T-helper 2 cell treated with Interferon-gamma antibody and Interleukin-4, amounts not matched to agents 5 μg/mL and 100 μg/mL, for 36 hours (primary cell): ENCODE data around the gene HRC.

Experiments used
- DNase-seq: peaks from one replicate; pipeline ENCODE4 v3.0.0; 2021; ENCODE audit warnings: low spot score
- H3K27ac Mint-ChIP-seq: one replicate; pipeline ENCODE4 v1.8.0; 2021; ENCODE audit warnings: mild to moderate bottlenecking, mixed read lengths
- H3K27me3 Mint-ChIP-seq: one replicate; pipeline ENCODE4 v1.8.0; 2021; ENCODE audit warnings: low read depth, mixed read lengths
- H3K36me3 Mint-ChIP-seq: one replicate; pipeline ENCODE4 v1.8.0; 2021; ENCODE audit warnings: low read depth, mixed read lengths
- H3K4me1 Mint-ChIP-seq: one replicate; pipeline ENCODE4 v1.8.0; 2021; ENCODE audit warnings: low read depth, mixed read lengths
- H3K4me3 Mint-ChIP-seq: one replicate; pipeline ENCODE4 v1.8.0; 2022; ENCODE audit warnings: mild to moderate bottlenecking, moderate library complexity, mixed read lengths
- H3K9me3 Mint-ChIP-seq: one replicate; pipeline ENCODE4 v1.8.0; 2021; ENCODE audit warnings: mixed read lengths

HRC gene

DNA sequence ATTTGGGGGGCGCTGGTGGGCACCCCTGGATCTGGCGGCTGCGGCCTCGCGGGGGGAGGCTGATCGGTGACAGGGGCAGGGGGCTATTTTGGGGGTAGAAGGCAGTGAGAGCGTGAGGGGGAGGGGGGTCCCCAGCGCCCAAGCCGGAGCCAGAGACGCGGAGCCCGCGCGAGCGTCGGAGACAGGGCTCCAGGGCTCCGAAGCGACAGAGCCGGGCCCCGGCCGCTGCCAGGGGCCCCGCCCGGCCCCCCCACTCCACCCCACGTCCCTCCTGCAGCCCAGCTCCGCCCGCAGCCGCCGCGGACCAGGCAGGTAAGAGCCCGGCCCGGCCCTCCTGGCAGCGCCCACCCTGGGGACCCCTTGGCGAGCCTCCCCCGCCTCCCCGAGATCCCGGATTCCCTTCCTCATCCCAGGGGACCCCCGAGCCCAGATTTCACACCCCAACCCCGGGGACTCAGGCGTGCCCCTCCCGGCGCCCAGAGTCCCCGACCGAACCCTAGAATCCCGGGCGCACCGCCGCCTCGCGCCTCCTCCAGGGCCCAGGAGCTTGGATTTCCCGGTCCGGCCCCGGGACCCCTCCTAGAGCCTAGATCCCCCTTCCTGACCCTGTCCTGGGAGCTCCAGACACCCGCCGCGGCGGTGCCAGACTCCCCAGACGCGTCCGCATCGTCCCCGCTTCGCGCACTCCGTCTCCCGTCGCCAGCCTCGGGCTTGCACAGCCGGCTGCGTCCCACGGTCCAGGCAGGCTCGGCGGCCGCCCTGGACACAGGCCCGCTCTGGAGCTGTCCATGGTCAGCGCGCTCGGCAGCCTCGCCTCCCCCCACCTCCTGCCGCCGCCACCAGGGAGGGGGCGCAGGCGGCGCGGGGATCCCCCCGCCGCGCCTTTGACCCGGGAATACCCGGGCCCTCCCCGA lies 35.5 kb downstream of the HRC start, which contains the start of gene PPFIA3:
PPFIA3 (plus strand) TSS at position 134 of the 914 bp plus-strand sequence. CDS start 8,330 bp downstream, outside the sequence.
- H3K9me3 Mint-ChIP-seq, result no peaks in the 10 kb centered on the region
- peaks cover 27% of the 10 kb centered on the region for H3K27me3 Mint-ChIP-seq
- H3K4me1 Mint-ChIP-seq, result peaks cover 26% of the 10 kb centered on the region
- peaks cover 2% of the 10 kb centered on the region for H3K36me3 Mint-ChIP-seq
- DNase-seq, result no peak
- H3K27ac Mint-ChIP-seq, result peak within 1 kb of the TSS; percentile 86
- H3K4me3 Mint-ChIP-seq, result peak within 1 kb of the TSS; percentile 90

DNA sequence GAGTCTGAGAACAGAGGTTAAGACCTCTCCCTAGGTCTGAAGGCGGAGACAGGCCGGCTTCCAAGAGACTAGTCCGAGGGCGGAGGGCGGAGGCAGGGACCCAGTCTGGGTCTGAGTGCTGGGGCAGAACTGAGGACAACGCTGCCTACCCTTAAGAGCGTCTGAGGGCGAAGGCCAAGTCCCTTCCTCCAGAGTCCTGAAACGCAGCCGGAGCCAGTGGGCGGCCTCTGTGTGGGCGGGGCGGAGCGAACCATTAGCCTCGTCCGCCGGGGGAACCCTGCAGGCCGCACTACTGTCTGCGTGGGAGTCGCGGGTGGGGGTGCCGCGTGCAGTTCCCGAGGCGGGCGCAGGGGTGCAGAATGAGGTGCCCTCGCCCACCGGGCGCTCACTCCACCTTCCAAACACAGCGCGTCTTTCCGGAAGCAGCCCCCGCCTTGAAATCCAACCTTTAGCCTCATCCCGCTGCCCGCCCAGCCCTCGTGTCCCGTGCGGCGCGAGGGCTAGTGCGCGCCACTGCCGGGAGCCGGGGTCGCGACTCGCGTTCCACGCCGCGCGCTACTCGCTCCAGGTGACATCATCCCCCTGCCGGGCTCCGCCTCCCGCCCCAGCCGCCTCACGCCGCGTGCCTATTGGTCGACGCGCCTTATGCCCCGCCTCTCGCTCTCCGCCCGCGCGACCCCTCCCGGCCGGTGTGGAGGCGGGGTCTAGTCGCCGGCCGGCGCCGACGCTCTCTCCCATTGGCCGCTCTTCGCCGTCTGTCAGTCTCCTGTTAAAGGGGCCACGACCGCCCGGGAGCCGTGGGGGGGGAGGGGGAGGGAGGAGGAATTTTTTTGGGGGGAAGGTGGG lies 36.4 kb downstream of the HRC start, which contains the start of gene C19orf73:
C19orf73 (minus strand) TSS at position 579 of the 846 bp plus-strand sequence; CDS start at position 458, 121 bp downstream.
- peak within 1 kb of the TSS; percentile 86 for H3K27ac Mint-ChIP-seq
- H3K36me3 Mint-ChIP-seq, result peaks cover 2% of the 10 kb centered on the region
- H3K4me1 Mint-ChIP-seq, result peaks cover 29% of the 10 kb centered on the region
- H3K9me3 Mint-ChIP-seq, result no peaks in the 10 kb centered on the region
- peak; percentile 94 for DNase-seq
- H3K27me3 Mint-ChIP-seq, result peaks cover 24% of the 10 kb centered on the region
- peak within 1 kb of the TSS; percentile 90 for H3K4me3 Mint-ChIP-seq

GRCh38 chr19:49117677-49118564 lies 37.3 kb downstream of the HRC start:
- Mint-ChIP-seq H3K36me3 (peaks cover 2% of the 10 kb centered on the region), H3K4me3 (peak overlapping the region; percentile 90), H3K4me1 (peaks cover 33% of the 10 kb centered on the region), H3K27me3 (peaks cover 17% of the 10 kb centered on the region), H3K27ac (peak overlapping the region; percentile 86), H3K9me3 (no peaks in the 10 kb centered on the region)
- no peak for DNase-seq

- Mint-ChIP-seq H3K27ac (no peak overlapping the region), H3K36me3 (peaks cover 2% of the 10 kb centered on the region), H3K27me3 (peaks cover 13% of the 10 kb centered on the region), H3K9me3 (no peaks in the 10 kb centered on the region), H3K4me1 (peaks cover 35% of the 10 kb centered on the region), H3K4me3 (peak overlapping the region; percentile 90)
- DNase-seq, result no peak
These were observed 38.7 kb downstream of the HRC start for GRCh38 chr19:49116544-49116943.

- H3K4me3 Mint-ChIP-seq, result peak overlapping the region; percentile 73
- peak; percentile 50 for DNase-seq
- H3K27me3 Mint-ChIP-seq, result peaks cover 2% of the 10 kb centered on the region
- H3K36me3 Mint-ChIP-seq, result no peaks in the 10 kb centered on the region
- no peaks in the 10 kb centered on the region for H3K9me3 Mint-ChIP-seq
- no peak overlapping the region for H3K27ac Mint-ChIP-seq
- peaks cover 29% of the 10 kb centered on the region for H3K4me1 Mint-ChIP-seq
These were observed 40.4 kb downstream of the HRC start for GRCh38 chr19:49114630-49115363.

DNA sequence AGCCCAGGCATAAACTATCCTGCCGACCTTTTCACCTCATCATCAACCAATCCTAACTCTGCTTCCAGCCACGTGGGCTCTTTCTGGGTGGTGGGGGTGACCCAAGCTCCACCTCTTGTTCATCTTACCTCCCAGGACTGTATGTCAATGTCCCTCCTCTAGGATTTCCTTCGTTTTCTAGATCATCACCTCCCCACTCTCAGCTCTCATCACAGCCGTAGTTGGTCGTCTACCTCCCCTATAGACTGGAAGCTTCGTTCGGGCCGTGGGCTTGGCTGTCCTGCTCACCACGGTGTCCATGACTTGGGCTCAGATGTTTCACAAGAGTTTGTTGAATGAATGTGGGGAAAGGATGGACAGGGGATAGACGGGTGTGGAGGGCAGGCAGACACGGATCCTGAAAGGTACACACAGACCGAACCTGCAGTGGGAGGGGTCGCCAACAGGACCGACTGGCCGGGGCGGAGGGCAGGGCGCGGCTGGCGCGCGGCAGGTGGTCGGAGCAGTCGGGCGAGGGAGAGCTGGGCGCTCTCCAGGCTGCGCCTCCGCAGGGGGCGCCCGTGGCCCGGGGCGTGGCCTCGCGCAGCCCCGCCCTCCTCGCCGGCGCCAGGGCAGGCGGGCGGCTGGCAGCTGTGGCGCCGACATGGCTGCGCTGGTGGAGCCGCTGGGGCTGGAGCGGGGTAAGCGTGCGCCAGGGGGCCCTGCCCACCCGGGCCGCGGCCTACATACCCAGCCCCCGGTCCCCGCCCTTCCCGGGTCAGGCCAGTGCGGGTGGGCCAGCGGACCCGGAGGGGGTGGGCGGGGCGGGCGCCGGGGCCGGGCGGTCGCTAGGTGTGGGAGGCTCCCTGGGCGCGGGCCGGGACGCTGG lies 41.2 kb downstream of the HRC start, which contains the start of gene LIN7B:
LIN7B (plus strand) TSS at position 609 of the 868 bp plus-strand sequence; CDS start at position 644, 35 bp downstream.
- H3K4me1 Mint-ChIP-seq, result peaks cover 29% of the 10 kb centered on the region
- H3K36me3 Mint-ChIP-seq, result peaks cover 5% of the 10 kb centered on the region
- no peaks in the 10 kb centered on the region for H3K9me3 Mint-ChIP-seq
- no peaks in the 10 kb centered on the region for H3K27me3 Mint-ChIP-seq
- H3K4me3 Mint-ChIP-seq, result peak within 1 kb of the TSS; percentile 86
- peak within 1 kb of the TSS; percentile 51 for H3K27ac Mint-ChIP-seq
- peak; percentile 81 for DNase-seq

GRCh38 chr19:49111218-49111998 lies 43.8 kb downstream of the HRC start:
- H3K4me3 Mint-ChIP-seq, result no peak overlapping the region

GRCh38 chr19:49110567-49110966 lies 44.6 kb downstream of the HRC start:
- Mint-ChIP-seq H3K9me3 (no peaks in the 10 kb centered on the region), H3K27me3 (no peaks in the 10 kb centered on the region), H3K4me3 (no peak overlapping the region), H3K36me3 (peaks cover 26% of the 10 kb centered on the region), H3K4me1 (peaks cover 14% of the 10 kb centered on the region), H3K27ac (no peak overlapping the region)
- DNase-seq, result no peak

More at GRCh38 chr19:49111218-49111998, 43.8 kb downstream of the HRC start:
- Mint-ChIP-seq H3K36me3 (peaks cover 24% of the 10 kb centered on the region), H3K9me3 (no peaks in the 10 kb centered on the region), H3K4me1 (peaks cover 15% of the 10 kb centered on the region), H3K27me3 (no peaks in the 10 kb centered on the region), H3K27ac (peak overlapping the region; percentile 20)
- DNase-seq, result no peak

GRCh38 chr19:49109569-49110233 lies 45.5 kb downstream of the HRC start:
- H3K36me3 Mint-ChIP-seq, result peaks cover 33% of the 10 kb centered on the region
- H3K4me1 Mint-ChIP-seq, result peaks cover 11% of the 10 kb centered on the region
- no peak overlapping the region for H3K4me3 Mint-ChIP-seq
- H3K9me3 Mint-ChIP-seq, result no peaks in the 10 kb centered on the region
- no peaks in the 10 kb centered on the region for H3K27me3 Mint-ChIP-seq
- no peak overlapping the region for H3K27ac Mint-ChIP-seq
- DNase-seq, result no peak

- Mint-ChIP-seq H3K27me3 (no peaks in the 10 kb centered on the region), H3K4me3 (no peak overlapping the region), H3K9me3 (no peaks in the 10 kb centered on the region), H3K27ac (no peak overlapping the region), H3K4me1 (peaks cover 11% of the 10 kb centered on the region), H3K36me3 (peaks cover 37% of the 10 kb centered on the region)
- DNase-seq, result no peak
These were observed 46.1 kb downstream of the HRC start for GRCh38 chr19:49109051-49109450.
